22Rv1 (cell line): Measurements from ENCODE around the gene PTCHD1.

Source experiments
- ZFX ChIP-seq: fragments of 450-650 bp; IDR thresholded peaks from 2 replicates; pipeline ENCODE4 v1.6.1; 2017; ENCODE audit warnings: antibody characterized with exemption, borderline replicate concordance
- TF ChIP-seq, protein P1 (sequence below): fragments of 450-650 bp; IDR thresholded peaks from 2 replicates; pipeline ENCODE4 v1.5.1; 2017; ENCODE audit warnings: mild to moderate bottlenecking

DNA sequence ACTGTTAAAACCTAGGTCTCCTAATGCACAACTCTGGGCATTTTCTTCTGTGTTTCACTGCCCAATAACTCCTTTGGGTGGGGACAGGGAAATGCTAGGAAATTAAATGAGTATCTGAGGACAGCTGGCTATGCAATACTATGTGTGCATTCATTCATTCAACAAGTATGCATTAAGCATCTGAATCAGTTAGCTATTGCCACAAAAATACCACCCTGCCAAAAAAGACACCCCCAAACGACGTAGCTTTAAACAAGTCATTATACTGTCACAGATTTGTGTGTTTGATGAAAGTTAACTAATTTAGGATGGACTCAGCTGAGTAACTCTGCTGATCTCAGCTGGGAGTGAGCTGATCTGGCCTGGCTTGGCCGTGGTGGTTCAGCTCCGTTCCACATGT lies 29.8 kb upstream of the PTCHD1 start:
- TF ChIP-seq, protein P1, sequence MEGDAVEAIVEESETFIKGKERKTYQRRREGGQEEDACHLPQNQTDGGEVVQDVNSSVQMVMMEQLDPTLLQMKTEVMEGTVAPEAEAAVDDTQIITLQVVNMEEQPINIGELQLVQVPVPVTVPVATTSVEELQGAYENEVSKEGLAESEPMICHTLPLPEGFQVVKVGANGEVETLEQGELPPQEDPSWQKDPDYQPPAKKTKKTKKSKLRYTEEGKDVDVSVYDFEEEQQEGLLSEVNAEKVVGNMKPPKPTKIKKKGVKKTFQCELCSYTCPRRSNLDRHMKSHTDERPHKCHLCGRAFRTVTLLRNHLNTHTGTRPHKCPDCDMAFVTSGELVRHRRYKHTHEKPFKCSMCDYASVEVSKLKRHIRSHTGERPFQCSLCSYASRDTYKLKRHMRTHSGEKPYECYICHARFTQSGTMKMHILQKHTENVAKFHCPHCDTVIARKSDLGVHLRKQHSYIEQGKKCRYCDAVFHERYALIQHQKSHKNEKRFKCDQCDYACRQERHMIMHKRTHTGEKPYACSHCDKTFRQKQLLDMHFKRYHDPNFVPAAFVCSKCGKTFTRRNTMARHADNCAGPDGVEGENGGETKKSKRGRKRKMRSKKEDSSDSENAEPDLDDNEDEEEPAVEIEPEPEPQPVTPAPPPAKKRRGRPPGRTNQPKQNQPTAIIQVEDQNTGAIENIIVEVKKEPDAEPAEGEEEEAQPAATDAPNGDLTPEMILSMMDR = no peak
- TF ChIP-seq ZFX = no peak
